CD4-positive, alpha-beta T cell (primary cell): Measurements from ENCODE around the gene ITPRIPL2. TPM values are rescaled to one million over a fixed set of nuclear protein-coding genes. Genes with fewer than 3 reads are reported as not detected.

Experiments used
- ATAC-seq: fragments of 200-7000 bp; cut with Tn5 transposase; one replicate; pipeline ENCODE4 v1.10.0; 2022; ENCODE audit warnings: mild to moderate bottlenecking; ENCODE audit not compliant: poor library complexity
- CTCF ChIA-PET: fragments of 350-600 bp; sonication (Branson Sonifier 250); formaldehyde crosslinking; loops from one replicate; lab custom pipeline; 2021; ENCODE audit warnings: antibody characterized with exemption, inconsistent platforms; lab: Charles Lee
- POLR2A ChIA-PET: fragments of 350-600 bp; sonication (Branson Sonifier 250); formaldehyde crosslinking; loops from one replicate; lab custom pipeline; 2021; ENCODE audit warnings: antibody characterized with exemption, inconsistent platforms; lab: Charles Lee
- DNase-seq, 14 experiments: peaks; one replicate each; pipeline ENCODE4 v3.0.0-alpha.2; 2013 to 2020; ENCODE audit warnings: mixed read lengths in 2 of 14
- H3K27ac ChIP-seq, 2 donors: one replicate each; pipeline versions ENCODE4 v1.5.1 to v1.7.0; 2013; ENCODE audit warnings: low read length in 2 of 2, low read depth in 1 of 2, mild to moderate bottlenecking in 1 of 2
- H3K27me3 ChIP-seq, 2 experiments: 1 replicate in 1 of 2; 2 replicates in 1 of 2; pipeline versions ENCODE4 v1.6.1 to v1.7.0; 2013; ENCODE audit warnings: low read length in 2 of 2, control low read depth in 1 of 2, mild to moderate bottlenecking in 1 of 2, moderate library complexity in 1 of 2; ENCODE audit not compliant: insufficient read depth in 2 of 2, control insufficient read depth in 1 of 2
- H3K36me3 ChIP-seq: one replicate; pipeline ENCODE4 v1.6.1; 2013; ENCODE audit warnings: low read length, control low read depth; ENCODE audit not compliant: insufficient read depth
- H3K4me1 ChIP-seq: one replicate; pipeline ENCODE4 v1.6.1; 2013; ENCODE audit warnings: low read length, control low read depth; ENCODE audit not compliant: insufficient read depth
- H3K4me3 ChIP-seq: one replicate; pipeline ENCODE4 v1.5.1; 2013; ENCODE audit warnings: mild to moderate bottlenecking, low read length, moderate library complexity
- H3K9me3 ChIP-seq, 2 experiments: 1 replicate in 1 of 2; 2 replicates in 1 of 2; pipeline versions ENCODE4 v1.6.1 to v1.7.0; 2013; ENCODE audit warnings: low read length in 2 of 2, mild to moderate bottlenecking in 2 of 2, control low read depth in 1 of 2, moderate library complexity in 1 of 2; ENCODE audit not compliant: control insufficient read depth in 1 of 2, insufficient read depth in 1 of 2
- H3K27ac Mint-ChIP-seq: one replicate; pipeline ENCODE4 v1.8.0; 2020; ENCODE audit warnings: mixed read lengths
- H3K27me3 Mint-ChIP-seq: one replicate; pipeline ENCODE4 v1.8.0; 2021; ENCODE audit warnings: mixed read lengths
- H3K36me3 Mint-ChIP-seq: one replicate; pipeline ENCODE4 v1.8.0; 2021; ENCODE audit warnings: low read depth, mixed read lengths
- H3K4me1 Mint-ChIP-seq: one replicate; pipeline ENCODE4 v1.8.0; 2021; ENCODE audit warnings: low read depth, mixed read lengths
- H3K4me3 Mint-ChIP-seq: one replicate; pipeline ENCODE4 v1.8.0; 2020; ENCODE audit warnings: mild to moderate bottlenecking, mixed read lengths
- H3K9me3 Mint-ChIP-seq: one replicate; pipeline ENCODE4 v1.8.0; 2020; ENCODE audit warnings: mixed read lengths
- CTCF ChIP-seq: fragments of 200-600 bp; IDR thresholded peaks from one replicate; pipeline ENCODE4 v1.8.0; 2022; ENCODE audit warnings: antibody characterized with exemption, mild to moderate bottlenecking
- intact Hi-C, 2 experiments: fragments of 100-400 bp; cut with DNase I in 1 of 2; cut with micrococcal nuclease in 1 of 2; formaldehyde crosslinking; loops; one replicate each; pipeline versions ENCODE4 v1.15.1 to v1.9.0; 2023 to 2025; cut with DNase I, micrococcal nuclease
- total RNA-seq, 174 experiments: library from RNA in 2 of 174; stranded (reverse) in 2 of 174; gene quantifications; one replicate each; pipeline ENCODE4 v1.2.3 and lab custom pipeline; 2021 to 2026

Gene ITPRIPL2
- total RNA-seq, 2 experiments from 2014 or later: 0.31 to 0.36 TPM

DNA sequence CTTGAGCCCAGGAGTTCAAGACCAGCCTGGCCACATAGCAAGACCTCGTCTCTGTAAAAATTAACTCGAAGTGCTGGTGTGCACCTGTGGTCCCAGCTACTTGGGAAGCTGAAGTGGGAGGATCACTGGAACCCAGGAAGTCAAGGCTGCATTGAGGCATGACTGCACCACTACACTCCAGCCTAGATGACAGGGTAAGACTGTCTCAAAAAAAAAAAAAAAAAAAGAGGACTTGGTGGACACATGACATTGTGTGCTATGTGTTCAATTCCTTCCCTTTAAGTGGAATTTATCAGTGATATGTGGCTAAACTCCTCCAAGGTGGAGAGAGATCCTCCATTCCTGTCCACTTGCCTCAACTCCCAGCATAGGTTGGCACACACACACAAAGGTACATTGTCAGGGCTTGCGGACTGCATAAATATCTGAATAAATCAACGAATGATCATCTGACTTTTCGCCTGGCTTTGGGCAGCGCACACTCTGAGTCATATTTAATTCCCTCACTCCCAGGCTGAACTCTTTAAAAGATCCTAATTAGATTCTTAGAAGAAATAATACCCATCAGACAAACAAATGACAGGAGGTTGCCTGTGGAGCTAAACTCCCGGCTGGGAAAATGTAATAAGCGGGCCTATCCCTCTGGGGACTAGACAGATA lies 29.3 kb downstream of the ITPRIPL2 start:
- no peak overlapping the region for H3K27ac Mint-ChIP-seq

GRCh38 chr16:19143599-19143956 lies 29.8 kb downstream of the ITPRIPL2 start:
- Histone ChIP-seq H3K27ac (no peak overlapping the region), H3K36me3 (no peaks in the 10 kb centered on the region), H3K9me3 (peaks cover 6% of the 10 kb centered on the region in 2 experiments), H3K27me3 (peaks cover 9 to 13% of the 10 kb centered on the region in 2 experiments), H3K4me3 (no peak overlapping the region), H3K4me1 (no peaks in the 10 kb centered on the region)
- Mint-ChIP-seq H3K9me3 (no peaks in the 10 kb centered on the region), H3K4me1 (no peaks in the 10 kb centered on the region), H3K27ac (no peak overlapping the region), H3K4me3 (no peak overlapping the region), H3K27me3 (peaks cover 29% of the 10 kb centered on the region), H3K36me3 (no peaks in the 10 kb centered on the region)
- intact Hi-C loops: no loop called here
- CTCF ChIA-PET: no interaction called here
- no peak for ATAC-seq
- TF ChIP-seq CTCF: no peak
- POLR2A ChIA-PET: no interaction called here
- DNase-seq: no peak

More for the DNA sequence above, 29.3 kb downstream of the ITPRIPL2 start:
- no peak overlapping the region for H3K4me3 ChIP-seq
- H3K27me3 ChIP-seq: peaks cover 9 to 13% of the 10 kb centered on the region in 2 experiments
- DNase-seq: no peak
- ATAC-seq: no peak
- Mint-ChIP-seq H3K36me3 (no peaks in the 10 kb centered on the region), H3K4me1 (no peaks in the 10 kb centered on the region), H3K4me3 (no peak overlapping the region), H3K27me3 (peaks cover 24% of the 10 kb centered on the region), H3K9me3 (no peaks in the 10 kb centered on the region)
- TF ChIP-seq CTCF: no peak
- POLR2A ChIA-PET: no interaction called here
- no peaks in the 10 kb centered on the region for H3K4me1 ChIP-seq
- H3K27ac ChIP-seq: no peak overlapping the region
- H3K9me3 ChIP-seq: peaks cover 6% of the 10 kb centered on the region in 2 experiments
- no peaks in the 10 kb centered on the region for H3K36me3 ChIP-seq
- intact Hi-C loops: no loop called here
- CTCF ChIA-PET: no interaction called here

GRCh38 chr16:19145010-19145409 lies 31.2 kb downstream of the ITPRIPL2 start:
- POLR2A ChIA-PET: no interaction called here
- H3K4me3 Mint-ChIP-seq: no peak overlapping the region
- no peak for DNase-seq
- H3K4me1 Mint-ChIP-seq: no peaks in the 10 kb centered on the region
- CTCF ChIA-PET: interaction anchor here (0.7 kb wide), 1 partner anchor 14 kb away, joined by 3 read pairs; no protein-coding TSS in a partner anchor
- H3K27ac Mint-ChIP-seq: no peak overlapping the region
- peaks cover 6% of the 10 kb centered on the region in 2 experiments for H3K9me3 ChIP-seq
- H3K36me3 Mint-ChIP-seq: no peaks in the 10 kb centered on the region
- H3K4me3 ChIP-seq: no peak overlapping the region
- no peak for TF ChIP-seq CTCF
- H3K36me3 ChIP-seq: no peaks in the 10 kb centered on the region
- no peak for ATAC-seq
- no peaks in the 10 kb centered on the region for H3K4me1 ChIP-seq
- H3K27me3 ChIP-seq: peaks cover 7 to 17% of the 10 kb centered on the region in 2 experiments
- H3K27ac ChIP-seq: no peak overlapping the region
- H3K27me3 Mint-ChIP-seq: peaks cover 40% of the 10 kb centered on the region
- H3K9me3 Mint-ChIP-seq: peaks cover 2% of the 10 kb centered on the region
- intact Hi-C loops: no loop called here
